ENCODE results near the gene GSE1.

GSE1 gene

GRCh38 chr16:85698935-85699558 lies 85.9 kb downstream of the GSE1 start:
- in situ Hi-C loops (cut with MboI; ENCODE audit: low pct_unique_long_range_greater_than_20kb, low sequenced_read_pairs): no loop called here
- DNase-seq: no peak

GRCh38 chr16:85699628-85700027 lies 86.5 kb downstream of the GSE1 start:
- DNase-seq: no peak
- in situ Hi-C loops (cut with MboI; ENCODE audit: low pct_unique_long_range_greater_than_20kb, low sequenced_read_pairs): no loop called here

- in situ Hi-C loops (cut with MboI; ENCODE audit: low pct_unique_long_range_greater_than_20kb, low sequenced_read_pairs): no loop called here
- no peak for DNase-seq
These were observed 90.9 kb downstream of the GSE1 start for GRCh38 chr16:85704011-85704410.

- DNase-seq: no peak
- in situ Hi-C loops (cut with MboI; ENCODE audit: low pct_unique_long_range_greater_than_20kb, low sequenced_read_pairs): no loop called here
These were observed 92.1 kb downstream of the GSE1 start for GRCh38 chr16:85704900-85705846.

GRCh38 chr16:85706449-85707034 lies 93.4 kb downstream of the GSE1 start:
- in situ Hi-C loops (cut with MboI; ENCODE audit: low pct_unique_long_range_greater_than_20kb, low sequenced_read_pairs): no loop called here
- DNase-seq: no peak

- DNase-seq: no peak
- in situ Hi-C loops (cut with MboI; ENCODE audit: low pct_unique_long_range_greater_than_20kb, low sequenced_read_pairs): no loop called here
These were observed 94.5 kb downstream of the GSE1 start for GRCh38 chr16:85707528-85708095.

- in situ Hi-C loops (cut with MboI; ENCODE audit: low pct_unique_long_range_greater_than_20kb, low sequenced_read_pairs): no loop called here
- no peak for DNase-seq
These were observed 95.2 kb downstream of the GSE1 start for GRCh38 chr16:85708338-85708737.

- in situ Hi-C loops (cut with MboI; ENCODE audit: low pct_unique_long_range_greater_than_20kb, low sequenced_read_pairs): no loop called here
- no peak for DNase-seq
These were observed 96.9 kb downstream of the GSE1 start for GRCh38 chr16:85709766-85710585.

GRCh38 chr16:85710732-85711131 lies 97.6 kb downstream of the GSE1 start:
- in situ Hi-C loops (cut with MboI; ENCODE audit: low pct_unique_long_range_greater_than_20kb, low sequenced_read_pairs): no loop called here

GRCh38 chr16:85711982-85712587 lies 99.0 kb downstream of the GSE1 start:
- in situ Hi-C loops (cut with MboI; ENCODE audit: low pct_unique_long_range_greater_than_20kb, low sequenced_read_pairs): no loop called here
- no peak for DNase-seq

More at GRCh38 chr16:85710732-85711131, 97.6 kb downstream of the GSE1 start:
- no peak for DNase-seq

GRCh38 chr16:85712801-85713200 lies 99.7 kb downstream of the GSE1 start:
- DNase-seq: no peak
- in situ Hi-C loops (cut with MboI; ENCODE audit: low pct_unique_long_range_greater_than_20kb, low sequenced_read_pairs): no loop called here

- in situ Hi-C loops (cut with MboI; ENCODE audit: low pct_unique_long_range_greater_than_20kb, low sequenced_read_pairs): no loop called here
- DNase-seq: no peak
These were observed 102.3 kb downstream of the GSE1 start for GRCh38 chr16:85715169-85716021.

- in situ Hi-C loops (cut with MboI; ENCODE audit: low pct_unique_long_range_greater_than_20kb, low sequenced_read_pairs): no loop called here
- no peak for DNase-seq
These were observed 103.0 kb downstream of the GSE1 start for GRCh38 chr16:85716022-85716679.

- in situ Hi-C loops (cut with MboI; ENCODE audit: low pct_unique_long_range_greater_than_20kb, low sequenced_read_pairs): no loop called here
These were observed 103.5 kb downstream of the GSE1 start for GRCh38 chr16:85716680-85717038.

GRCh38 chr16:85717393-85718152 lies 104.5 kb downstream of the GSE1 start:
- in situ Hi-C loops (cut with MboI; ENCODE audit: low pct_unique_long_range_greater_than_20kb, low sequenced_read_pairs): no loop called here
- DNase-seq: peak; percentile 73

More at GRCh38 chr16:85716680-85717038, 103.5 kb downstream of the GSE1 start:
- no peak for DNase-seq

- no peak for DNase-seq
- in situ Hi-C loops (cut with MboI; ENCODE audit: low pct_unique_long_range_greater_than_20kb, low sequenced_read_pairs): no loop called here
These were observed 105.0 kb downstream of the GSE1 start for GRCh38 chr16:85718153-85718477.

- DNase-seq: no peak
- in situ Hi-C loops (cut with MboI; ENCODE audit: low pct_unique_long_range_greater_than_20kb, low sequenced_read_pairs): no loop called here
These were observed 105.6 kb downstream of the GSE1 start for GRCh38 chr16:85718682-85719081.
